ENCODE measurements around the gene JMJD1C.
A peak's percentile ranks its signal among the peaks of the same experiment; 100 is the strongest.

JMJD1C gene

GRCh38 chr10:63468947-63469346 is 3.2 kb upstream of the JMJD1C start:
- Histone ChIP-seq H3K9me3 (ENCODE audit: control insufficient read depth, insufficient read depth, low read length) (no peaks in the 10 kb centered on the region), H3K36me3 (ENCODE audit: control insufficient read depth, low read length) (peaks cover 3% of the 10 kb centered on the region; the same call in 1 of the 2 replicates), H3K9me2 (replicated peaks; ENCODE audit: control insufficient read depth, low read length) (no peaks in the 10 kb centered on the region), H3K79me2 (ENCODE audit: control insufficient read depth, low read length) (peaks cover 57% of the 10 kb centered on the region), H3F3A (ENCODE audit: control insufficient read depth, insufficient read depth) (peaks cover 14% of the 10 kb centered on the region), H3K4me2 (ENCODE audit: low read length) (no peak overlapping the region), H3K27me3 (ENCODE audit: control insufficient read depth, low read length) (no peaks in the 10 kb centered on the region), H4K20me1 (ENCODE audit: control insufficient read depth, insufficient read depth, low read depth, low read length) (peaks cover 12% of the 10 kb centered on the region; the same call in 1 of the 2 replicates), H3K27ac (ENCODE audit: low read depth, low read length) (no peak overlapping the region), H3K4me3 (ENCODE audit: low read length) (no peak overlapping the region), H3K4me1 (ENCODE audit: control insufficient read depth, low read length) (peaks cover 22% of the 10 kb centered on the region)
- TF ChIP-seq CTCF (IDR thresholded peaks at IDR 0.05; ENCODE audit: low read depth, low read length, poor library complexity, severe bottlenecking) (no peak), EZH2phosphoT487 (IDR thresholded peaks at IDR 0.05; ENCODE audit: borderline replicate concordance, low read length) (no peak)

- no peaks in the 10 kb centered on the region for H3K27me3 ChIP-seq (ENCODE audit: control insufficient read depth, low read length)
- H3K79me2 ChIP-seq (ENCODE audit: control insufficient read depth, low read length): peaks cover 62% of the 10 kb centered on the region
- peaks cover 3% of the 10 kb centered on the region; the same call in 1 of the 2 replicates for H3K36me3 ChIP-seq (ENCODE audit: control insufficient read depth, low read length)
- peaks cover 14% of the 10 kb centered on the region for H3F3A ChIP-seq (ENCODE audit: control insufficient read depth, insufficient read depth)
- TF ChIP-seq CTCF (IDR thresholded peaks at IDR 0.05; ENCODE audit: low read depth, low read length, poor library complexity, severe bottlenecking) (no peak), EZH2phosphoT487 (IDR thresholded peaks at IDR 0.05; ENCODE audit: borderline replicate concordance, low read length) (no peak)
- no peaks in the 10 kb centered on the region for H3K9me2 ChIP-seq (replicated peaks; ENCODE audit: control insufficient read depth, low read length)
- peaks cover 22% of the 10 kb centered on the region for H3K4me1 ChIP-seq (ENCODE audit: control insufficient read depth, low read length)
- H3K27ac ChIP-seq (ENCODE audit: low read depth, low read length): no peak overlapping the region
- no peaks in the 10 kb centered on the region for H3K9me3 ChIP-seq (ENCODE audit: control insufficient read depth, insufficient read depth, low read length)
- H3K4me3 ChIP-seq (ENCODE audit: low read length): no peak overlapping the region
- H4K20me1 ChIP-seq (ENCODE audit: control insufficient read depth, insufficient read depth, low read depth, low read length): peaks cover 12% of the 10 kb centered on the region; the same call in 1 of the 2 replicates
- no peak overlapping the region for H3K4me2 ChIP-seq (ENCODE audit: low read length)
Measured at GRCh38 chr10:63467841-63468240, 2.1 kb upstream of the JMJD1C start.

- Histone ChIP-seq H3K27me3 (ENCODE audit: control insufficient read depth, low read length) (no peaks in the 10 kb centered on the region), H3K27ac (ENCODE audit: low read depth, low read length) (no peak overlapping the region), H3K36me3 (ENCODE audit: control insufficient read depth, low read length) (peaks cover 3% of the 10 kb centered on the region; the same call in 1 of the 2 replicates), H4K20me1 (ENCODE audit: control insufficient read depth, insufficient read depth, low read depth, low read length) (peaks cover 12% of the 10 kb centered on the region; the same call in 1 of the 2 replicates), H3K79me2 (ENCODE audit: control insufficient read depth, low read length) (peaks cover 67% of the 10 kb centered on the region), H3K4me2 (ENCODE audit: low read length) (peak overlapping the region; percentile 91), H3K9me3 (ENCODE audit: control insufficient read depth, insufficient read depth, low read length) (no peaks in the 10 kb centered on the region), H3K4me1 (ENCODE audit: control insufficient read depth, low read length) (peaks cover 22% of the 10 kb centered on the region), H3K4me3 (ENCODE audit: low read length) (peak overlapping the region; percentile 91), H3F3A (ENCODE audit: control insufficient read depth, insufficient read depth) (peaks cover 14% of the 10 kb centered on the region), H3K9me2 (replicated peaks; ENCODE audit: control insufficient read depth, low read length) (no peaks in the 10 kb centered on the region)
- TF ChIP-seq EZH2phosphoT487 (IDR thresholded peaks at IDR 0.05; ENCODE audit: borderline replicate concordance, low read length) (no peak), CTCF (IDR thresholded peaks at IDR 0.05; ENCODE audit: low read depth, low read length, poor library complexity, severe bottlenecking) (no peak)
Measured at GRCh38 chr10:63466144-63466935, 563 bp upstream of the JMJD1C start.
